GM12878 (cell line): ENCODE measurements around the gene DDX42. TPM values are rescaled to one million over a fixed set of nuclear protein-coding genes. Genes with fewer than 3 reads are reported as not detected.

Experiments
- BHLHE40 ChIP-seq, 2 experiments: fragments of 450-650 bp in 1 of 2; IDR thresholded peaks; 2 replicates each; pipeline ENCODE4 v1.6.1; 2011 to 2017; ENCODE audit warnings: low read depth in 2 of 2, borderline replicate concordance in 1 of 2, improper control_type of control experiment in 1 of 2, low read length in 1 of 2, mild to moderate bottlenecking in 1 of 2
- CBX5 ChIP-seq: sonication (generic); IDR thresholded peaks from 2 replicates; pipeline ENCODE4 v1.6.1; 2016; ENCODE audit warnings: low read depth, moderate library complexity, mild to moderate bottlenecking, inconsistent platforms
- GATAD2B ChIP-seq: fragments of 450-650 bp; conservative IDR thresholded peaks from 2 replicates; pipeline ENCODE4 v1.6.1; 2017; ENCODE audit warnings: low read depth, mild to moderate bottlenecking, moderate library complexity
- MLLT1 ChIP-seq: fragments of 450-650 bp; IDR thresholded peaks from 2 replicates; pipeline ENCODE4 v1.6.1; 2016; ENCODE audit warnings: mild to moderate bottlenecking
- MYB ChIP-seq: fragments of 150-350 bp; IDR thresholded peaks from 2 replicates; pipeline ENCODE4 v1.6.1; 2014; ENCODE audit warnings: mild to moderate bottlenecking, low read depth, low read length, borderline replicate concordance
- RB1 ChIP-seq: fragments of 450-650 bp; formaldehyde crosslinking; IDR thresholded peaks from 2 replicates; pipeline ENCODE4 v1.6.1; 2017; ENCODE audit warnings: mild to moderate bottlenecking, borderline replicate concordance
- TAF1 ChIP-seq: IDR thresholded peaks from 2 replicates; pipeline ENCODE4 v1.6.1; 2011; ENCODE audit warnings: mild to moderate bottlenecking, low read depth, low read length, borderline replicate concordance
- polyA plus RNA-seq, 11 experiments: library from polyadenylated mRNA; depleted of rRNA in 4 of 11; unstranded in 6 of 11; stranded (reverse) in 5 of 11; fragments of >200 nt; fragmentation: Nextera tagmentation in 4 of 11; fragmentation: Illumina TruSeq in 1 of 11; extraction: Ambion mirVana in 4 of 11; extraction: Trizol in 1 of 11; gene quantifications; 1 replicate in 1 of 11; 2 replicates in 10 of 11; pipeline versions ENCODE4 v1.2.1 to v1.2.3, GENCODE V29; 2011 to 2016; ENCODE audit warnings: inconsistent platforms in 2 of 11, missing spikeins in 2 of 11, low read depth in 1 of 11
- total RNA-seq, 4 experiments: library from RNA; depleted of rRNA in 3 of 4; stranded (reverse); fragments of >200 nt in 3 of 4; fragmentation: Illumina TruSeq in 1 of 4; extraction: Trizol in 1 of 4; gene quantifications; 2 replicates each; pipeline versions ENCODE4 v1.2.1 to v1.2.3, GENCODE V29; 2013 to 2021
- TF ChIP-seq, protein P1 (sequence below): IDR thresholded peaks from 2 replicates; pipeline ENCODE4 v1.6.1; 2011; ENCODE audit warnings: low read depth, mild to moderate bottlenecking, low read length, moderate library complexity, borderline replicate concordance; ENCODE audit errors: extremely low read depth

Gene DDX42
- total and polyA plus RNA-seq, 10 of the 15 experiments (the other 5 are each of a cell fraction or from before 2014, with no cell fraction given): 14.6 to 147 (median 65.3) TPM

DNA sequence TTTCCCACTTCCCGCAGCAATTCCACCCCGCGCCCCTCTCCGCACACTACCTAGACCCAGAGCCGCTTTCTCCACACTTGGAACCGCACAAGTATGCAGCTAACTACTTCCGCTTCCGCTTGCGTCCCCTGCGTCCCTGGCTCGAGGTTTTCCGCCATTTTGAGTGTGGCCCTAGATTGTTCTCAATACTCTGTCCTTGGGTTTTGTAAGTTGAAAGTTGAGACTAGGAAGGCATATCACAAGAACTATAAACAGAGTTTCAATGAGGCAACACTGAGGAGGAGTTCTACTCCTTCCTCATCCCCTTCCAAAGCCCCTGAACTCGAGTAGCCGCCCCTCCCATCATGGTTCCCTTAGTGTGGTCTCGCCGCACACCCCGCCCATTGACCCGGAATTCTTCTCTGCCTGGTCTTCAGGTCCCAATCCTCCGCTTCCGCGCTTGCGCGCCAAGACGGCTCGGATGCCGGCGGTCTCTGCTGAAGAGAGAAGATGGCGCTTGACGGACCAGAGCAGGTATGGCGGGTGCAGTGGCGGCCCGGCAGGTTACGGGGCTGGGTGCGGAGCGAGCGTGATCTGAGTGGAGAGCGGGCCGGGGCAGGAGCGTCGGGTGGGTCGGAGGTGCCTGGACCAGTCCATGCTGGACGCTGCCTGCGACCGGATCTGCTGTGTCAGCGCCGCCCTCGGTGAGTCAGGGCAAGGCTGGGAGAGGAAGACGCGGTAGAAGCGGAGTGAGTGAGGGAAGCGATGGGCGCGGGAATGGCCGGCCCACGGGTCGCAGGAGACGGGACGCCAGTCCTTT lies 53.2 kb downstream of the DDX42 start, which contains the start of the genes FTSJ3 and PSMC5 (continued):
- TF ChIP-seq TAF1: peak; percentile 89
- TF ChIP-seq CBX5: no peak
- peak; percentile 46; the same call in 1 of the 2 replicates for TF ChIP-seq MLLT1
- peak; percentile 64 for TF ChIP-seq GATAD2B
- peak; percentile 27 to 29; a peak in 1 of 4 replicates for TF ChIP-seq BHLHE40 (IDR thresholded peaks at IDR 0.05; ENCODE audit: borderline replicate concordance in 1 of 2, low read depth in 2 of 2, low read length in 1 of 2)
- TF ChIP-seq MYB: no peak
- TF ChIP-seq, protein P1, sequence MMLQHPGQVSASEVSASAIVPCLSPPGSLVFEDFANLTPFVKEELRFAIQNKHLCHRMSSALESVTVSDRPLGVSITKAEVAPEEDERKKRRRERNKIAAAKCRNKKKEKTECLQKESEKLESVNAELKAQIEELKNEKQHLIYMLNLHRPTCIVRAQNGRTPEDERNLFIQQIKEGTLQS: no peak
- peak; percentile 57; the same call in 1 of the 2 replicates for TF ChIP-seq RB1
